Mucosa of descending colon (tissue), 3 donors: ENCODE data around the gene CNTN4. TPM values are rescaled to one million over a fixed set of nuclear protein-coding genes. Genes with fewer than 3 reads are reported as not detected.

Source experiments
- ATAC-seq: fragments of 200-7000 bp; cut with Tn5 transposase; one replicate; pipeline ENCODE4 v1.9.1; 2020; ENCODE audit warnings: mild to moderate bottlenecking, moderate library complexity
- DNase-seq, 3 donors: peaks; one replicate each; pipeline ENCODE4 v3.0.0-alpha.2; 2020
- H3K36me3 ChIP-seq: fragments of 200-600 bp; one replicate; pipeline ENCODE4 v1.8.0; 2021; ENCODE audit warnings: low read depth, mild to moderate bottlenecking
- H3K4me1 ChIP-seq: fragments of 200-600 bp; one replicate; pipeline ENCODE4 v1.8.0; 2021; ENCODE audit warnings: low read depth, mild to moderate bottlenecking
- H3K4me3 ChIP-seq: fragments of 200-600 bp; one replicate; pipeline ENCODE4 v1.8.0; 2021; ENCODE audit warnings: mild to moderate bottlenecking
- H3K9me3 ChIP-seq: fragments of 200-600 bp; one replicate; pipeline ENCODE4 v1.8.0; 2021; ENCODE audit warnings: mild to moderate bottlenecking
- CTCF ChIP-seq: fragments of 200-600 bp; IDR thresholded peaks from one replicate; pipeline ENCODE4 v1.8.0; 2022; ENCODE audit warnings: antibody characterized with exemption, mild to moderate bottlenecking
- intact Hi-C, 2 donors: fragments of 100-400 bp; cut with DNase I in 1 of 2; cut with micrococcal nuclease in 1 of 2; formaldehyde crosslinking; loops; one replicate each; pipeline versions ENCODE4 v1.11.0 to v1.11.1; 2022; cut with DNase I, micrococcal nuclease
- total RNA-seq, 3 donors: library from RNA; stranded (reverse); fragmentation: NEBNext Ultra II Directional in 2 of 3; extraction: Animal tissue kit (Norgen Biotek cat#: 25700) in 2 of 3; gene quantifications; one replicate each; pipeline versions ENCODE4 v1.2.1 to v1.2.4, GENCODE V29; 2021 to 2023
- donor health status: DM: no; HTN: no; CAD: no; lungs with moderate emphysema.
- donor health status: DM: no; HTN: no; CAD: no.
- donor health status: DM: no; HTN: yes; CAD: no.

CNTN4 gene
- total RNA-seq, 3 donors from 2014 or later: 7.8 to 41.1 (median 13.4) TPM

- DNase-seq (no peak), ATAC-seq (no peak)
- Histone ChIP-seq H3K36me3 (no peaks in the 10 kb centered on the region), H3K4me1 (no peaks in the 10 kb centered on the region), H3K9me3 (no peaks in the 10 kb centered on the region), H3K4me3 (no peak overlapping the region)
- intact Hi-C loops: no loop called here
- TF ChIP-seq CTCF: no peak
These were observed 581.6 kb downstream of the CNTN4 start for GRCh38 chr3:2680236-2680635.

- Histone ChIP-seq H3K36me3 (no peaks in the 10 kb centered on the region), H3K9me3 (no peaks in the 10 kb centered on the region), H3K4me1 (no peaks in the 10 kb centered on the region), H3K4me3 (no peak overlapping the region)
- DNase-seq (no peak), ATAC-seq (no peak)
- intact Hi-C loops: no loop called here
- no peak for TF ChIP-seq CTCF
These were observed 585.4 kb downstream of the CNTN4 start for GRCh38 chr3:2684046-2684445.

GRCh38 chr3:2686816-2687502 lies 588.3 kb downstream of the CNTN4 start:
- intact Hi-C loops: no loop called here
- DNase-seq (no peak), ATAC-seq (no peak)
- Histone ChIP-seq H3K36me3 (no peaks in the 10 kb centered on the region), H3K9me3 (no peaks in the 10 kb centered on the region), H3K4me3 (no peak overlapping the region), H3K4me1 (no peaks in the 10 kb centered on the region)
- TF ChIP-seq CTCF: no peak

GRCh38 chr3:2697589-2697988 lies 598.9 kb downstream of the CNTN4 start:
- ATAC-seq (no peak), DNase-seq (no peak)
- Histone ChIP-seq H3K4me1 (no peaks in the 10 kb centered on the region), H3K36me3 (no peaks in the 10 kb centered on the region), H3K9me3 (no peaks in the 10 kb centered on the region), H3K4me3 (no peak overlapping the region)
- TF ChIP-seq CTCF: no peak
- intact Hi-C loops: no loop called here

GRCh38 chr3:2701471-2701870 lies 602.8 kb downstream of the CNTN4 start:
- no peak overlapping the region for H3K4me3 ChIP-seq
- no peaks in the 10 kb centered on the region for H3K9me3 ChIP-seq
- ATAC-seq (no peak), DNase-seq (no peak)
- H3K36me3 ChIP-seq: no peaks in the 10 kb centered on the region
- TF ChIP-seq CTCF: no peak
- intact Hi-C loops: no loop called here
- H3K4me1 ChIP-seq: no peaks in the 10 kb centered on the region
